ENCODE measurements around the gene SYNPO2.

SYNPO2 gene

DNA sequence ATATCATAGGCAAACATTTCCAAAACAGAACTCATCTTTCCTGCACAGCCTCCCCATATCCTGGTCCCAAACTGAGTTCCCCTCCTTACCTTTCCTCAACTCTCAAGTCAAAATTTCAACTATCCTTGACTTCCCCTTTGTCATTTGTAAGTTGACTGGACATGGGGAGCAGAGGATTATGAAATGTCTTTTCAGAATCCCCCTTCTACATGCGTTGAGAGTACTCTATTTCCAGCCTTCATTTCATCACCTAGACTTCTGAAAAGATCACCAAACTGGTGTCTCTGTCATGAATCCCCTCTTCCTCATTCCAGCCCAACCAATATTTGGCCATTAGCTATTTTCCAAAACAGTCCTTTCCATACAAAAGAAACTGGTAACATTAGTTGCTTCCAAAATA is 95.2 kb downstream of the SYNPO2 start:
- TF ChIP-seq, protein P1, sequence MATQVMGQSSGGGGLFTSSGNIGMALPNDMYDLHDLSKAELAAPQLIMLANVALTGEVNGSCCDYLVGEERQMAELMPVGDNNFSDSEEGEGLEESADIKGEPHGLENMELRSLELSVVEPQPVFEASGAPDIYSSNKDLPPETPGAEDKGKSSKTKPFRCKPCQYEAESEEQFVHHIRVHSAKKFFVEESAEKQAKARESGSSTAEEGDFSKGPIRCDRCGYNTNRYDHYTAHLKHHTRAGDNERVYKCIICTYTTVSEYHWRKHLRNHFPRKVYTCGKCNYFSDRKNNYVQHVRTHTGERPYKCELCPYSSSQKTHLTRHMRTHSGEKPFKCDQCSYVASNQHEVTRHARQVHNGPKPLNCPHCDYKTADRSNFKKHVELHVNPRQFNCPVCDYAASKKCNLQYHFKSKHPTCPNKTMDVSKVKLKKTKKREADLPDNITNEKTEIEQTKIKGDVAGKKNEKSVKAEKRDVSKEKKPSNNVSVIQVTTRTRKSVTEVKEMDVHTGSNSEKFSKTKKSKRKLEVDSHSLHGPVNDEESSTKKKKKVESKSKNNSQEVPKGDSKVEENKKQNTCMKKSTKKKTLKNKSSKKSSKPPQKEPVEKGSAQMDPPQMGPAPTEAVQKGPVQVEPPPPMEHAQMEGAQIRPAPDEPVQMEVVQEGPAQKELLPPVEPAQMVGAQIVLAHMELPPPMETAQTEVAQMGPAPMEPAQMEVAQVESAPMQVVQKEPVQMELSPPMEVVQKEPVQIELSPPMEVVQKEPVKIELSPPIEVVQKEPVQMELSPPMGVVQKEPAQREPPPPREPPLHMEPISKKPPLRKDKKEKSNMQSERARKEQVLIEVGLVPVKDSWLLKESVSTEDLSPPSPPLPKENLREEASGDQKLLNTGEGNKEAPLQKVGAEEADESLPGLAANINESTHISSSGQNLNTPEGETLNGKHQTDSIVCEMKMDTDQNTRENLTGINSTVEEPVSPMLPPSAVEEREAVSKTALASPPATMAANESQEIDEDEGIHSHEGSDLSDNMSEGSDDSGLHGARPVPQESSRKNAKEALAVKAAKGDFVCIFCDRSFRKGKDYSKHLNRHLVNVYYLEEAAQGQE (IDR thresholded peaks at IDR 0.05; ENCODE audit: insufficient read depth in 1 of 2, low read depth in 2 of 2, low read length in 2 of 2) = no peak
- TF ChIP-seq POLR2AphosphoS5 (IDR thresholded peaks at IDR 0.05; ENCODE audit: low read depth, low read length) (no peak), SIN3A (IDR thresholded peaks at IDR 0.05; ENCODE audit: borderline replicate concordance, insufficient read depth, low read length) (no peak), FOXP2 (optimal IDR thresholded peaks at IDR 0.05; ENCODE audit: borderline replicate concordance, extremely low read depth, extremely low read length, insufficient read depth) (no peak), TAF1 (IDR thresholded peaks at IDR 0.05; ENCODE audit: borderline replicate concordance, insufficient read depth, low read length) (no peak)

DNA sequence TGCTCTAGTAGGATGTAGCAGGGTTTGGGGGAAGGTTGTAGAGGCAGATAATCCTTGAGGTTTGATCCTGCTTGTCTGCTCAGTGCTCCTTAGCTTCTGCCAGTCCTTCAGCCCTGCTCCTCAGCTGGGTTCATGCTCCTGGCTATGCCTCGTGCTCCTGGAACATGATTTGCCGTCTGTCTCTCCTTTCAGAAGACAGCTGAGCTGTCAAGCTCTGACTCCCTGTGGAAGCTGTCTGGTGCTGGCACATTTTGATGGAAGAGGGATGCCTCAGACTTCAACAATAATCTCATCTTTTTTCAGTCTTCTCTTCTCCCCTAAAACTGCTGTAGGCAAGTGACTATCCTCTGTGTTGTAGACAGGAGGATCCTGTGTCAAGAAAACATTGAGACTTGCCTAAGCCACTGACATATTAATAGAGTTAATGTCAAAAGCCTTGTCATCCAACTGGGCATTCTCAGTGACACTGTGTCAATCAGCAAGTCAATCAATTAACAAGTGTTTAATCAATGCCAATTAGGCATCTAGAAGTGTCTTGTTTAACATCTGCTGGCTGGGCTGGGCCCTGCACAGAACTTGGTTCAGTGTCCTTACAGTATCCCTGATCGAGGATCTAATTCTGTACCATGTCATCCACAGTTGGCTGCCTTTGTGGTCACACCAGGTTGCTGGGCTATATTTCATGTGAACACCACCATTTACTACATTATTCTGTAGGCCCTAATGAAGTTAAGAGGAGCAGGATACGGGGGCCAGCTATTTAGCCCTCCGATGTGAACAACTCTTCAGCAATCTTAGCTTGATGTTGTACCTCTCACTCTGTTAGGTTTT is 96.7 kb downstream of the SYNPO2 start:
- TF ChIP-seq FOXP2 (optimal IDR thresholded peaks at IDR 0.05; ENCODE audit: borderline replicate concordance, extremely low read depth, extremely low read length, insufficient read depth) (no peak), TAF1 (IDR thresholded peaks at IDR 0.05; ENCODE audit: borderline replicate concordance, insufficient read depth, low read length) (no peak), SIN3A (IDR thresholded peaks at IDR 0.05; ENCODE audit: borderline replicate concordance, insufficient read depth, low read length) (no peak), POLR2AphosphoS5 (IDR thresholded peaks at IDR 0.05; ENCODE audit: low read depth, low read length) (no peak)
- TF ChIP-seq, protein P1 (IDR thresholded peaks at IDR 0.05; ENCODE audit: insufficient read depth in 1 of 2, low read depth in 2 of 2, low read length in 2 of 2) = no peak

DNA sequence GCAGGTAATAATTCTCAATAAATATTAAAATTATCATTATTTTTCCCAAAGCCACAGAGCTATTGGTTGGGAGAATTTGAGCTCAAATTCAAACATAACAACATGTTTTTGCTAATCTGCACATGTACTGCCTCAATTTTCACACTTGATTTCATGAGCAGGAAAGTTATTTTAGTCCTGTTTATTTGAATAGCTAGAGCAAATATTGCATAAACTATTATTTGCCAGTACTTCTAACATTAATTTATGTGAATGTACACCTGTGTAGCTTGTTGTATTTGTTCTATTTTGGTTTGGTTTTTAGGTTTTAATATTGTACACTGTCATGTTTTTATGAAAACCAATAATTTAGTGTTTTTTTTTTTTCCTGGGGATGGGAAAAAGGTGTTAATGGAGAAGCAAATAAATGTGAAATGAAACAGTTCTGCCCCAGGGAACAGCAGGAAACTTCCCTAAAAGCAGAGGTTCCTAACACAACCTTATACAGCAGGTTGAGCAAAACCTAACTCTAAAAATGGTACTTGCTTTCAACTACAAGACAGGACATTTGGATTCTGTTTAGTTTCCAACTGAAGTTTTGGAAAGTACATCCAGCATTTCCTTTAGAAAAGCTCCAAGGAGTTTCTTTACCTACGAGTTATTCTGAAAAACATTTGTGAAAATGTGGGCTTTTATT is 99.4 kb downstream of the SYNPO2 start:
- no peak for TF ChIP-seq POLR2AphosphoS5 (IDR thresholded peaks at IDR 0.05; ENCODE audit: low read depth, low read length)
- no peak for TF ChIP-seq TAF1 (IDR thresholded peaks at IDR 0.05; ENCODE audit: borderline replicate concordance, insufficient read depth, low read length)
- no peak for TF ChIP-seq SIN3A (IDR thresholded peaks at IDR 0.05; ENCODE audit: borderline replicate concordance, insufficient read depth, low read length)
- TF ChIP-seq, protein P1 (IDR thresholded peaks at IDR 0.05; ENCODE audit: insufficient read depth in 1 of 2, low read depth in 2 of 2, low read length in 2 of 2) = no peak
- TF ChIP-seq FOXP2 (optimal IDR thresholded peaks at IDR 0.05; ENCODE audit: borderline replicate concordance, extremely low read depth, extremely low read length, insufficient read depth) = no peak

DNA sequence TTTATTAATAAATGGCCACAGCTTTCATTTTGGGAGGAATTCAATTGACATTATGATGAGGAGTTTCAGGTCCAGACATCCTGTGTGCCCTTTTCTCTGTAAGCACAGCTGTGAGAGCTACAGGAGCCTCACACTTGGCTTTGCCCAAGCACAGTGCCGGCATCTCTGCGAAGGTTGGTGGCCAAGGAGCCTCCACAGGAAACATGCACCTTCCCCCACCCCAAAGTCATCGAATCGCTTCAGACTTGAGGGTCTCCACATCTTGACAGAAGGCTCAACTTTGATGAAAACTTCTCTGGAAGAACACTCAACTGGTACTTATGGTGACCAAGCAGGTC is 100.0 kb downstream of the SYNPO2 start:
- TF ChIP-seq FOXP2 (optimal IDR thresholded peaks at IDR 0.05; ENCODE audit: borderline replicate concordance, extremely low read depth, extremely low read length, insufficient read depth) = no peak

DNA sequence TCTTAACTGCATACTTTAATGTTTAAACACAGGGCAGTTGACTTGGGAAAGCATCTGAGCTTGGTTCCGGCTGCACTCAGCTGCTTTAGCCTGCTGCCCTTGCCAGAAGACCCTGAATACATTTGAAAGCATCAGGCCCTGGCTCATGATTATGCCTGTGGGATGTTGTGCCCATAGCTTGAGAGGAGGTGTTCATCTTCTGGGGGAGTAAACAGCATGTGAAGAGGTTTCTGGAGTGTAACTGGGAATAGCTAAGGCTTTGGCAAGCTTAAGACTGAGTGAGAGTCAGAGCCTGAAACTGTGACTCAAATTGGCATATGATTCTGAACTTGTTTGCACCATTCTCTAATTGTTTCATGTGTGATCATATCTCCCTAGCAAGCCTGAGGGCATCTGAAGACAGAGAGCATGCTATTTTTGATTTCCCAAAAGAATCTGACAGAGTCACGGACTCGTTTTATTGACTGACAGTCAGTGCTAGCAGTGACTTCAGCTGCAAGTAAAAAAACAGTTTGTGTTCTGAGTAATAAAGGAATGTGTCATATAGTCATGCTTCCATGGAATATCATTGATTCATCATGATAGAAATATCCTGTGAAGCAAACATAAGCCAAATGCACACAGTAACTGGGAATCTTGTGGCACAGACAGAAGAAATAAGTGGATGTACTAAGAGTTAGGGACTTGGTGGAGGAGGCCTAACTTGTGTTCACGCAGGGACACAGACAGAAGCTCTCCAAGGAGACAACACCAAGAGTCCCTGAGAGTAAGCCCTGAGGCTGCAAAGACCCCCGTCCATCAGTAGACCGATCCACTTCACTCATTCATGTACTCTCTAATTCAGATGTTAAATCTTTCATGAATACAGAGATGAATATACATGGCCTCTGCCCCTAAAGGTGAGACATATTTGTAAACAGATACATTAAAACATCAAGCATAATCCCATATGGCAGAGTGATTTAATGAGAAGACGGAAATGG is 100.7 kb downstream of the SYNPO2 start:
- no peak for TF ChIP-seq SIN3A (IDR thresholded peaks at IDR 0.05; ENCODE audit: borderline replicate concordance, insufficient read depth, low read length)
- TF ChIP-seq POLR2AphosphoS5 (IDR thresholded peaks at IDR 0.05; ENCODE audit: low read depth, low read length) = no peak
- TF ChIP-seq, protein P1 (IDR thresholded peaks at IDR 0.05; ENCODE audit: insufficient read depth in 1 of 2, low read depth in 2 of 2, low read length in 2 of 2) = no peak
- TF ChIP-seq FOXP2 (optimal IDR thresholded peaks at IDR 0.05; ENCODE audit: borderline replicate concordance, extremely low read depth, extremely low read length, insufficient read depth) = no peak
- no peak for TF ChIP-seq TAF1 (IDR thresholded peaks at IDR 0.05; ENCODE audit: borderline replicate concordance, insufficient read depth, low read length)
